Endothelial cell of umbilical vein (primary cell): ENCODE data around the gene NR1H2.

Experiments
- CTCF ChIP-seq, 2 donors: IDR thresholded peaks; 1 replicate in 1 of 2; 2 replicates in 1 of 2; pipeline ENCODE4 v1.5.1; 2011; ENCODE audit warnings: low read length in 2 of 2, mild to moderate bottlenecking in 2 of 2, moderate library complexity in 2 of 2, control low read depth in 1 of 2, inconsistent platforms in 1 of 2, low read depth in 1 of 2; ENCODE audit not compliant: insufficient read depth in 1 of 2; ENCODE audit errors: extremely low read depth in 1 of 2
- EZH2 ChIP-seq: IDR thresholded peaks from 2 replicates; pipeline ENCODE4 v1.6.1; 2012; ENCODE audit warnings: borderline replicate concordance, low read depth, mild to moderate bottlenecking, moderate library complexity, low read length, inconsistent platforms; ENCODE audit not compliant: severe bottlenecking
- FOS ChIP-seq: IDR thresholded peaks from 2 replicates; pipeline ENCODE4 v1.6.1; 2011; ENCODE audit warnings: mild to moderate bottlenecking, low read length, moderate library complexity, borderline replicate concordance; ENCODE audit not compliant: insufficient read depth
- GATA2 ChIP-seq: IDR thresholded peaks from 2 replicates; pipeline ENCODE4 v1.7.0; 2011; ENCODE audit warnings: low read depth, mild to moderate bottlenecking, moderate library complexity, mixed read lengths, low read length; ENCODE audit not compliant: insufficient read length, insufficient read depth
- JUN ChIP-seq: IDR thresholded peaks from 2 replicates; pipeline ENCODE4 v1.6.1; 2011; ENCODE audit warnings: borderline replicate concordance, low read depth; ENCODE audit not compliant: insufficient read length, insufficient read depth
- MYC ChIP-seq: IDR thresholded peaks from one replicate; pipeline ENCODE4 v1.6.1; 2011; ENCODE audit warnings: mild to moderate bottlenecking, low read depth, low read length
- POLR2A ChIP-seq: IDR thresholded peaks from 2 replicates; pipeline ENCODE4 v1.6.1; 2012; ENCODE audit warnings: low read depth, mild to moderate bottlenecking, control low read depth, low read length
- POLR2AphosphoS5 ChIP-seq: IDR thresholded peaks from 2 replicates; pipeline ENCODE4 v1.6.1; 2012; ENCODE audit warnings: low read depth, mild to moderate bottlenecking, control low read depth, low read length, moderate library complexity; ENCODE audit not compliant: insufficient read depth
- TF ChIP-seq, protein P1 (sequence below): IDR thresholded peaks from 2 replicates; pipeline ENCODE4 v1.6.1; 2011; ENCODE audit not compliant: insufficient read depth, insufficient read length

- no peak for TF ChIP-seq CTCF (IDR thresholded peaks at IDR 0.05; ENCODE audit: extremely low read depth in 1 of 2, insufficient read depth in 1 of 2, low read depth in 1 of 2, low read length in 2 of 2)
- no peak for TF ChIP-seq EZH2
- TF ChIP-seq POLR2AphosphoS5 = no peak
- no peak for TF ChIP-seq POLR2A
- no peak for TF ChIP-seq GATA2
- TF ChIP-seq JUN = no peak
- no peak for TF ChIP-seq MYC
- TF ChIP-seq FOS = no peak
- TF ChIP-seq, protein P1, sequence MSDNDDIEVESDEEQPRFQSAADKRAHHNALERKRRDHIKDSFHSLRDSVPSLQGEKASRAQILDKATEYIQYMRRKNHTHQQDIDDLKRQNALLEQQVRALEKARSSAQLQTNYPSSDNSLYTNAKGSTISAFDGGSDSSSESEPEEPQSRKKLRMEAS = no peak
Observed at GRCh38 chr19:50378863-50379236, 2.6 kb downstream of the NR1H2 start.
